Trophoblast cell (in vitro differentiated cells and primary cell): ENCODE results near the gene IMMP2L.

ENCODE experiments used
- DNase-seq, 2 donors: peaks; one replicate each; pipeline ENCODE4 v3.0.0-alpha.2; 2016
- H2AFZ ChIP-seq: 2 replicates; pipeline ENCODE4 v1.6.1; 2013; ENCODE audit warnings: low read length, moderate library complexity, mild to moderate bottlenecking; ENCODE audit not compliant: insufficient read depth, poor library complexity
- H2AK5ac ChIP-seq: 2 replicates; pipeline ENCODE4 v1.6.1; 2013; ENCODE audit warnings: mild to moderate bottlenecking, low read length
- H2BK120ac ChIP-seq: 2 replicates; pipeline ENCODE4 v1.6.1; 2013; ENCODE audit warnings: low read length, mild to moderate bottlenecking, moderate library complexity; ENCODE audit not compliant: insufficient read depth, poor library complexity
- H2BK12ac ChIP-seq: 2 replicates; pipeline ENCODE4 v1.6.1; 2013; ENCODE audit warnings: mild to moderate bottlenecking, low read length, moderate library complexity
- H2BK5ac ChIP-seq: 2 replicates; pipeline ENCODE4 v1.6.1; 2013; ENCODE audit warnings: low read length, low read depth, moderate library complexity, mild to moderate bottlenecking; ENCODE audit not compliant: poor library complexity
- H3K14ac ChIP-seq: 2 replicates; pipeline ENCODE4 v1.6.1; 2013; ENCODE audit warnings: mild to moderate bottlenecking, low read length
- H3K18ac ChIP-seq: 2 replicates; pipeline ENCODE4 v1.6.1; 2013; ENCODE audit warnings: mild to moderate bottlenecking, low read length
- H3K23ac ChIP-seq: 2 replicates; pipeline ENCODE4 v1.6.1; 2013; ENCODE audit warnings: low read length
- H3K27ac ChIP-seq: 2 replicates; pipeline ENCODE4 v1.5.1; 2013; ENCODE audit warnings: low read depth, mild to moderate bottlenecking, inconsistent platforms, low read length, moderate library complexity
- H3K27me3 ChIP-seq: 2 replicates; pipeline ENCODE4 v1.6.1; 2013; ENCODE audit warnings: inconsistent platforms, mild to moderate bottlenecking, low read length, moderate library complexity; ENCODE audit not compliant: insufficient read depth
- H3K36me3 ChIP-seq, 2 experiments: 1 replicate in 1 of 2; 2 replicates in 1 of 2; pipeline ENCODE4 v1.6.1; 2013; ENCODE audit warnings: low read length in 2 of 2, mild to moderate bottlenecking in 2 of 2, moderate library complexity in 1 of 2; ENCODE audit not compliant: insufficient read depth in 2 of 2, control insufficient read depth in 1 of 2
- H3K4ac ChIP-seq: 2 replicates; pipeline ENCODE4 v1.6.1; 2013; ENCODE audit warnings: low read depth, mild to moderate bottlenecking, low read length, moderate library complexity
- H3K4me1 ChIP-seq, 2 experiments: 1 replicate in 1 of 2; 2 replicates in 1 of 2; pipeline ENCODE4 v1.6.1; 2013; ENCODE audit warnings: low read length in 2 of 2, mild to moderate bottlenecking in 2 of 2, moderate library complexity in 1 of 2; ENCODE audit not compliant: insufficient read depth in 2 of 2, control insufficient read depth in 1 of 2
- H3K4me2 ChIP-seq: 2 replicates; pipeline ENCODE4 v1.6.1; 2013; ENCODE audit warnings: inconsistent platforms, mild to moderate bottlenecking, low read length, moderate library complexity
- H3K4me3 ChIP-seq: 2 replicates; pipeline ENCODE4 v1.5.1; 2013; ENCODE audit warnings: mild to moderate bottlenecking, low read depth, low read length, inconsistent platforms
- H3K79me1 ChIP-seq: one replicate; pipeline ENCODE4 v1.6.1; 2013; ENCODE audit warnings: low read length
- H3K79me2 ChIP-seq: 2 replicates; pipeline ENCODE4 v1.6.1; 2013; ENCODE audit warnings: low read length, mild to moderate bottlenecking; ENCODE audit not compliant: control insufficient read depth, insufficient read depth, poor library complexity
- H3K9ac ChIP-seq: 2 replicates; pipeline ENCODE4 v1.6.1; 2013; ENCODE audit warnings: mild to moderate bottlenecking, low read length
- H3K9me3 ChIP-seq: 2 replicates; pipeline ENCODE4 v1.6.1; 2013; ENCODE audit warnings: low read depth, mild to moderate bottlenecking, control low read depth, inconsistent platforms, low read length; ENCODE audit not compliant: insufficient read depth
- H4K12ac ChIP-seq: 2 replicates; pipeline ENCODE4 v1.6.1; 2013; ENCODE audit warnings: low read depth, mild to moderate bottlenecking, low read length, moderate library complexity
- H4K8ac ChIP-seq: 2 replicates; pipeline ENCODE4 v1.6.1; 2013; ENCODE audit warnings: low read depth, mild to moderate bottlenecking, low read length, moderate library complexity
- H4K91ac ChIP-seq: one replicate; pipeline ENCODE4 v1.6.1; 2013; ENCODE audit warnings: low read depth, mild to moderate bottlenecking, low read length, moderate library complexity
- WGBS: extraction: QIAGEN DNeasy Blood & Tissue Kit; methylation state at CpG from one replicate; pipeline ENCODE4 v1.1.7; 2013; ENCODE audit warnings: missing lambda C conversion rate; ENCODE audit not compliant: insufficient read length, insufficient coverage; ENCODE audit errors: extremely low coverage; 5-methylcytosine and 5-hydroxymethylcytosine counted together

IMMP2L gene

GRCh38 chr7:111012149-111012548, 550.1 kb downstream of the IMMP2L start:
- Histone ChIP-seq H3K4me3 (no peak overlapping the region), H2AK5ac (no peak overlapping the region), H2BK12ac (no peak overlapping the region), H3K14ac (no peak overlapping the region), H3K79me1 (no peaks in the 10 kb centered on the region), H2AFZ (no peak overlapping the region), H3K79me2 (no peaks in the 10 kb centered on the region), H3K4me2 (no peak overlapping the region), H2BK5ac (no peak overlapping the region), H3K4me1 (no peaks in the 10 kb centered on the region), H3K18ac (no peak overlapping the region), H3K23ac (no peak overlapping the region), H3K27ac (no peak overlapping the region), H3K9ac (no peak overlapping the region), H2BK120ac (no peak overlapping the region), H4K91ac (no peak overlapping the region), H3K4ac (no peak overlapping the region), H3K36me3 (no peaks in the 10 kb centered on the region), H3K27me3 (no peaks in the 10 kb centered on the region), H4K12ac (no peak overlapping the region), H4K8ac (no peak overlapping the region), H3K9me3 (no peaks in the 10 kb centered on the region)
- WGBS: no CpG with 5 or more reads among the region's 2 CpGs
- peak in 1 of 2 donors; percentile 16 for DNase-seq

DNA sequence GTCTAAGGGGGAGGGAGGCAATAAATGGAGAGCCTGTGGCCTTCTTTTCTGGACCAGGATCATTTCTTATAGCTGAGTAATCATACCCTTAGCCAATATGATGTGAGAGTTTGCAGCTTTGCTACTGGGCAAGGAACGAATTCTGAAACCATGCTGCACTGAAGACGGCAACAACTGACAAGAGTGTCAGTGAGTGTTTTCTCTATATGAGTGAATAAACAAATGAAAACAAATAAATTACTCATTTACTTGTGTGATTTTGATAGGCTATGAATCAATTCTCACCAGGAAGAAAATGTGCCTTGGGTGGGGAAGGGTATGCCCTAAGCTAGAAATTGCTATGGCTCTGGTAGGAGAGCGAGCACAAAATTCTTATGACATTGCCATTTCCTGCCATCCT, 550.8 kb downstream of the IMMP2L start:
- Histone ChIP-seq H2AK5ac (no peak overlapping the region), H3K4me2 (no peak overlapping the region), H2BK5ac (no peak overlapping the region), H3K36me3 (no peaks in the 10 kb centered on the region), H3K4ac (no peak overlapping the region), H3K9ac (no peak overlapping the region), H2BK120ac (no peak overlapping the region), H4K91ac (no peak overlapping the region), H2AFZ (no peak overlapping the region), H3K9me3 (no peaks in the 10 kb centered on the region), H3K79me1 (no peaks in the 10 kb centered on the region), H3K18ac (no peak overlapping the region), H4K12ac (no peak overlapping the region), H2BK12ac (no peak overlapping the region), H3K27me3 (no peaks in the 10 kb centered on the region), H3K4me1 (no peaks in the 10 kb centered on the region), H3K23ac (no peak overlapping the region), H3K14ac (no peak overlapping the region), H3K79me2 (no peaks in the 10 kb centered on the region), H3K4me3 (no peak overlapping the region), H3K27ac (no peak overlapping the region), H4K8ac (no peak overlapping the region)
- WGBS: no CpG with 5 or more reads among the region's 3 CpGs
- DNase-seq: peak; percentile 14 to 59

- H3K4me2 ChIP-seq: no peak overlapping the region
- no CpG with 5 or more reads among the region's 4 CpGs for WGBS
- H3K27ac ChIP-seq: no peak overlapping the region
- no peak overlapping the region for H2AFZ ChIP-seq
- H3K18ac ChIP-seq: no peak overlapping the region
- H2BK12ac ChIP-seq: no peak overlapping the region
- H2BK5ac ChIP-seq: no peak overlapping the region
- no peak overlapping the region for H4K12ac ChIP-seq
- H3K14ac ChIP-seq: no peak overlapping the region
- peak; percentile 30 to 58 for DNase-seq
- no peaks in the 10 kb centered on the region for H3K79me2 ChIP-seq
- no peak overlapping the region for H3K9ac ChIP-seq
- H2AK5ac ChIP-seq: no peak overlapping the region
- no peaks in the 10 kb centered on the region for H3K27me3 ChIP-seq
- no peaks in the 10 kb centered on the region for H3K79me1 ChIP-seq
- H3K9me3 ChIP-seq: no peaks in the 10 kb centered on the region
- no peak overlapping the region for H3K4ac ChIP-seq
- H4K91ac ChIP-seq: no peak overlapping the region
- H4K8ac ChIP-seq: no peak overlapping the region
- H3K36me3 ChIP-seq: no peaks in the 10 kb centered on the region
- H3K23ac ChIP-seq: no peak overlapping the region
- no peak overlapping the region for H2BK120ac ChIP-seq
- no peaks in the 10 kb centered on the region for H3K4me1 ChIP-seq
- H3K4me3 ChIP-seq: no peak overlapping the region
Observed at GRCh38 chr7:111010798-111011197, 551.5 kb downstream of the IMMP2L start.

DNA sequence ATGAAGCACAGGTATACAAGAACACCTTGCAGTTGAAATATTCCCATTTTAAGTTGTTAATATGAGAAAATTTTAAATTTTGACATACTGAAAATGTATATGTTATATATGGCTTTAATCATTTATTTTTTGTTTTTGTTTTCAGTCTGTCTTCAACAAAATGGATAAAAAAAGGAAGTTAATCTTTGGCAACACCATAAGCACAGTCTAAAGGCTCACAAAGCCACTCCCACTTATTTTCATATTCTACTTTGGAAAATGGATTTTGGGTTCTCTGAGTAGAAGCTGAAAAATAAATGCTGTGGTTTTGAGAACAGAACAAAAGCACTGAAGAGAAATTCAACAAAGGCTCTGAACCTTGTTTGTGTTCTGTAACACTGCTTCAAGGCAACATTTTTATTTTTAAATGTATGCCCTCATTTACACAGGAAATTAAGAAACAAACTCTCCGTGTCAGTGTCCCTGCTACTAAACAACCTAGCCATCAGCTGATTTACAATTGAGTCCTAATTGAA, 552.7 kb downstream of the IMMP2L start:
- Histone ChIP-seq H3K14ac (no peak overlapping the region), H2BK12ac (no peak overlapping the region), H3K79me2 (no peaks in the 10 kb centered on the region), H3K18ac (no peak overlapping the region), H3K4me2 (no peak overlapping the region), H3K9ac (no peak overlapping the region), H3K27ac (no peak overlapping the region), H2BK120ac (no peak overlapping the region), H2BK5ac (no peak overlapping the region), H4K12ac (no peak overlapping the region), H2AFZ (no peak overlapping the region), H3K9me3 (no peaks in the 10 kb centered on the region), H2AK5ac (no peak overlapping the region), H3K4me1 (no peaks in the 10 kb centered on the region), H3K4me3 (no peak overlapping the region), H3K36me3 (no peaks in the 10 kb centered on the region), H3K23ac (no peak overlapping the region), H3K4ac (no peak overlapping the region), H3K79me1 (no peaks in the 10 kb centered on the region), H4K8ac (no peak overlapping the region), H4K91ac (no peak overlapping the region), H3K27me3 (no peaks in the 10 kb centered on the region)
- WGBS: no CpG with 5 or more reads among the region's 1 CpG
- DNase-seq: no peak
